WI38 (cell line): ENCODE data around the gene RACGAP1.

Experiments used
- H3K4me3 ChIP-seq: 2 replicates; pipeline ENCODE4 v1.5.1; 2011; ENCODE audit warnings: low read depth, mild to moderate bottlenecking, control low read depth, low read length
- CTCF ChIP-seq: IDR thresholded peaks from 2 replicates; pipeline ENCODE4 v1.5.1; 2012; ENCODE audit warnings: low read depth, mild to moderate bottlenecking, control low read depth, low read length

The RACGAP1 gene

GRCh38 chr12:49942512-49942893 is 82.8 kb downstream of the RACGAP1 start:
- TF ChIP-seq CTCF: no peak
- H3K4me3 ChIP-seq: no peak overlapping the region

GRCh38 chr12:49941556-49942511 is 83.5 kb downstream of the RACGAP1 start:
- no peak for TF ChIP-seq CTCF
- no peak overlapping the region for H3K4me3 ChIP-seq

GRCh38 chr12:49939707-49940106 is 85.6 kb downstream of the RACGAP1 start:
- no peak overlapping the region for H3K4me3 ChIP-seq
- TF ChIP-seq CTCF: no peak

GRCh38 chr12:49939307-49939706 is 86.0 kb downstream of the RACGAP1 start:
- no peak overlapping the region for H3K4me3 ChIP-seq
- TF ChIP-seq CTCF: no peak
